ENCODE results near the gene ZC3H12D.

ZC3H12D gene

GRCh38 chr6:149414009-149414408, 70.8 kb downstream of the ZC3H12D start:
- Histone ChIP-seq H2BK12ac (ENCODE audit: low read length in 2 of 2) (no peak overlapping the region), H3K27ac (ENCODE audit: low read length, poor library complexity, severe bottlenecking) (no peak overlapping the region), H3K4me2 (ENCODE audit: low read length, poor library complexity, severe bottlenecking) (no peak overlapping the region), H3K4me3 (ENCODE audit: insufficient read depth in 1 of 2, low read depth in 1 of 2, low read length in 2 of 2) (no peak overlapping the region), H3K9me3 (ENCODE audit: control insufficient read depth, low read length) (no peaks in the 10 kb centered on the region), H3K4me1 (ENCODE audit: control insufficient read depth, insufficient read depth, low read depth, low read length) (no peaks in the 10 kb centered on the region), H3K14ac (ENCODE audit: low read length in 2 of 2) (no peak overlapping the region), H2AK5ac (ENCODE audit: low read length, severe bottlenecking) (no peak overlapping the region), H4K8ac (ENCODE audit: low read length) (no peak overlapping the region), H3K36me3 (ENCODE audit: control insufficient read depth in 1 of 2, insufficient read depth in 2 of 2, low read depth in 1 of 2, low read length in 2 of 2) (peaks cover 0 to 43% of the 10 kb centered on the region in 2 experiments), H2BK120ac (ENCODE audit: low read depth, low read length) (no peak overlapping the region), H3K79me1 (replicated peaks; ENCODE audit: low read length, poor library complexity, severe bottlenecking) (peaks cover 1% of the 10 kb centered on the region), H3K4ac (ENCODE audit: low read depth in 1 of 2, low read length in 2 of 2) (no peak overlapping the region), H3K9ac (ENCODE audit: low read length) (no peak overlapping the region), H3K23ac (ENCODE audit: low read length in 2 of 2) (no peak overlapping the region), H4K91ac (ENCODE audit: low read length) (no peak overlapping the region), H3K27me3 (ENCODE audit: control insufficient read depth in 1 of 2, insufficient read depth in 1 of 2, low read length in 2 of 2) (no peaks in the 10 kb centered on the region), H2BK5ac (ENCODE audit: low read depth, low read length, poor library complexity, severe bottlenecking) (no peak overlapping the region), H3K18ac (ENCODE audit: low read depth in 1 of 2, low read length in 2 of 2) (no peak overlapping the region), H2AFZ (ENCODE audit: low read depth, low read length) (no peak overlapping the region), H2BK15ac (ENCODE audit: low read depth, poor library complexity, severe bottlenecking) (no peak overlapping the region)
- WGBS = 90% methylated on average over 4 of the region's 4 CpGs
- no peak for DNase-seq

GRCh38 chr6:149410557-149410956, 74.3 kb downstream of the ZC3H12D start:
- Histone ChIP-seq H3K14ac (ENCODE audit: low read length in 2 of 2) (no peak overlapping the region), H3K9ac (ENCODE audit: low read length) (no peak overlapping the region), H3K27me3 (ENCODE audit: control insufficient read depth in 1 of 2, insufficient read depth in 1 of 2, low read length in 2 of 2) (no peaks in the 10 kb centered on the region)

GRCh38 chr6:149409617-149410016, 75.2 kb downstream of the ZC3H12D start:
- no peak overlapping the region for H4K91ac ChIP-seq (ENCODE audit: low read length)
- no peak overlapping the region for H3K27ac ChIP-seq (ENCODE audit: low read length, poor library complexity, severe bottlenecking)
- 97% methylated on average over 2 of the region's 3 CpGs for WGBS
- H3K27me3 ChIP-seq (ENCODE audit: control insufficient read depth in 1 of 2, insufficient read depth in 1 of 2, low read length in 2 of 2) = no peaks in the 10 kb centered on the region
- no peak overlapping the region for H3K4me2 ChIP-seq (ENCODE audit: low read length, poor library complexity, severe bottlenecking)
- H3K9me3 ChIP-seq (ENCODE audit: control insufficient read depth, low read length) = no peaks in the 10 kb centered on the region
- no peak overlapping the region for H3K23ac ChIP-seq (ENCODE audit: low read length in 2 of 2)
- no peak overlapping the region for H2BK120ac ChIP-seq (ENCODE audit: low read depth, low read length)
- H3K4ac ChIP-seq (ENCODE audit: low read depth in 1 of 2, low read length in 2 of 2) = no peak overlapping the region
- no peak overlapping the region for H3K9ac ChIP-seq (ENCODE audit: low read length)
- H3K4me1 ChIP-seq (ENCODE audit: control insufficient read depth, insufficient read depth, low read depth, low read length) = no peaks in the 10 kb centered on the region
- H3K18ac ChIP-seq (ENCODE audit: low read depth in 1 of 2, low read length in 2 of 2) = no peak overlapping the region
- no peak overlapping the region for H3K4me3 ChIP-seq (ENCODE audit: insufficient read depth in 1 of 2, low read depth in 1 of 2, low read length in 2 of 2)
- no peak overlapping the region for H2AFZ ChIP-seq (ENCODE audit: low read depth, low read length)
- no peaks in the 10 kb centered on the region for H3K79me1 ChIP-seq (replicated peaks; ENCODE audit: low read length, poor library complexity, severe bottlenecking)
- no peak overlapping the region for H2BK12ac ChIP-seq (ENCODE audit: low read length in 2 of 2)
- DNase-seq = no peak
- no peak overlapping the region for H2AK5ac ChIP-seq (ENCODE audit: low read length, severe bottlenecking)
- no peak overlapping the region for H4K8ac ChIP-seq (ENCODE audit: low read length)
- no peak overlapping the region for H2BK5ac ChIP-seq (ENCODE audit: low read depth, low read length, poor library complexity, severe bottlenecking)
- peaks cover 0 to 63% of the 10 kb centered on the region in 2 experiments for H3K36me3 ChIP-seq (ENCODE audit: control insufficient read depth in 1 of 2, insufficient read depth in 2 of 2, low read depth in 1 of 2, low read length in 2 of 2)
- H2BK15ac ChIP-seq (ENCODE audit: low read depth, poor library complexity, severe bottlenecking) = no peak overlapping the region
- H3K14ac ChIP-seq (ENCODE audit: low read length in 2 of 2) = no peak overlapping the region

More at GRCh38 chr6:149410557-149410956, 74.3 kb downstream of the ZC3H12D start:
- H4K91ac ChIP-seq (ENCODE audit: low read length) = no peak overlapping the region
- no peak overlapping the region for H3K18ac ChIP-seq (ENCODE audit: low read depth in 1 of 2, low read length in 2 of 2)
- peaks cover 0 to 58% of the 10 kb centered on the region in 2 experiments for H3K36me3 ChIP-seq (ENCODE audit: control insufficient read depth in 1 of 2, insufficient read depth in 2 of 2, low read depth in 1 of 2, low read length in 2 of 2)
- H3K27ac ChIP-seq (ENCODE audit: low read length, poor library complexity, severe bottlenecking) = no peak overlapping the region
- no peak overlapping the region for H3K4me2 ChIP-seq (ENCODE audit: low read length, poor library complexity, severe bottlenecking)
- no peak overlapping the region for H2BK15ac ChIP-seq (ENCODE audit: low read depth, poor library complexity, severe bottlenecking)
- H3K79me1 ChIP-seq (replicated peaks; ENCODE audit: low read length, poor library complexity, severe bottlenecking) = peaks cover 1% of the 10 kb centered on the region
- H3K9me3 ChIP-seq (ENCODE audit: control insufficient read depth, low read length) = no peaks in the 10 kb centered on the region
- peak; percentile 9 for DNase-seq
- H3K4ac ChIP-seq (ENCODE audit: low read depth in 1 of 2, low read length in 2 of 2) = no peak overlapping the region
- H4K8ac ChIP-seq (ENCODE audit: low read length) = no peak overlapping the region
- H2AK5ac ChIP-seq (ENCODE audit: low read length, severe bottlenecking) = no peak overlapping the region
- no peak overlapping the region for H2BK12ac ChIP-seq (ENCODE audit: low read length in 2 of 2)
- no peak overlapping the region for H3K23ac ChIP-seq (ENCODE audit: low read length in 2 of 2)
- H2BK5ac ChIP-seq (ENCODE audit: low read depth, low read length, poor library complexity, severe bottlenecking) = no peak overlapping the region
- no peak overlapping the region for H3K4me3 ChIP-seq (ENCODE audit: insufficient read depth in 1 of 2, low read depth in 1 of 2, low read length in 2 of 2)
- H3K4me1 ChIP-seq (ENCODE audit: control insufficient read depth, insufficient read depth, low read depth, low read length) = no peaks in the 10 kb centered on the region
- no peak overlapping the region for H2AFZ ChIP-seq (ENCODE audit: low read depth, low read length)
- no peak overlapping the region for H2BK120ac ChIP-seq (ENCODE audit: low read depth, low read length)

GRCh38 chr6:149405823-149406765, 78.7 kb downstream of the ZC3H12D start:
- no peak overlapping the region for H3K4me2 ChIP-seq (ENCODE audit: low read length, poor library complexity, severe bottlenecking)
- no peak overlapping the region for H4K91ac ChIP-seq (ENCODE audit: low read length)
- H2BK12ac ChIP-seq (ENCODE audit: low read length in 2 of 2) = no peak overlapping the region
- no peak overlapping the region for H2AK5ac ChIP-seq (ENCODE audit: low read length, severe bottlenecking)
- H4K8ac ChIP-seq (ENCODE audit: low read length) = no peak overlapping the region
- no peaks in the 10 kb centered on the region for H3K27me3 ChIP-seq (ENCODE audit: control insufficient read depth in 1 of 2, insufficient read depth in 1 of 2, low read length in 2 of 2)
- H3K18ac ChIP-seq (ENCODE audit: low read depth in 1 of 2, low read length in 2 of 2) = no peak overlapping the region
- H3K4me1 ChIP-seq (ENCODE audit: control insufficient read depth, insufficient read depth, low read depth, low read length) = no peaks in the 10 kb centered on the region
- H3K9ac ChIP-seq (ENCODE audit: low read length) = no peak overlapping the region
- H3K23ac ChIP-seq (ENCODE audit: low read length in 2 of 2) = no peak overlapping the region
- WGBS = 85% methylated on average over 4 of the region's 5 CpGs
- H3K4ac ChIP-seq (ENCODE audit: low read depth in 1 of 2, low read length in 2 of 2) = no peak overlapping the region
- H3K79me1 ChIP-seq (replicated peaks; ENCODE audit: low read length, poor library complexity, severe bottlenecking) = peaks cover 5% of the 10 kb centered on the region
- H2AFZ ChIP-seq (ENCODE audit: low read depth, low read length) = no peak overlapping the region
- H3K36me3 ChIP-seq (ENCODE audit: control insufficient read depth in 1 of 2, insufficient read depth in 2 of 2, low read depth in 1 of 2, low read length in 2 of 2) = peaks cover 0 to 77% of the 10 kb centered on the region in 2 experiments
- H3K14ac ChIP-seq (ENCODE audit: low read length in 2 of 2) = no peak overlapping the region
- H2BK5ac ChIP-seq (ENCODE audit: low read depth, low read length, poor library complexity, severe bottlenecking) = no peak overlapping the region
- no peak overlapping the region for H2BK15ac ChIP-seq (ENCODE audit: low read depth, poor library complexity, severe bottlenecking)
- H2BK120ac ChIP-seq (ENCODE audit: low read depth, low read length) = no peak overlapping the region
- no peak overlapping the region for H3K27ac ChIP-seq (ENCODE audit: low read length, poor library complexity, severe bottlenecking)
- peak; percentile 54 for DNase-seq
- H3K9me3 ChIP-seq (ENCODE audit: control insufficient read depth, low read length) = no peaks in the 10 kb centered on the region
- no peak overlapping the region for H3K4me3 ChIP-seq (ENCODE audit: insufficient read depth in 1 of 2, low read depth in 1 of 2, low read length in 2 of 2)

All from mesenchymal stem cell (in vitro differentiated cells and primary cell).